H1 (cell line): ENCODE data around the gene UCKL1. TPM values are rescaled to one million over a fixed set of nuclear protein-coding genes. Genes with fewer than 3 reads are reported as not detected.
A peak's percentile ranks its signal among the peaks of the same experiment; 100 is the strongest.

Experiments used
- CTCF ChIA-PET: fragments of 300-600 bp; sonication (Branson Sonifier 250); formaldehyde crosslinking; loops from one replicate; lab custom pipeline; 2021; ENCODE audit not compliant: partially characterized antibody; lab: Charles Lee
- POLR2A ChIA-PET: fragments of 300-600 bp; sonication (Branson Sonifier 250); formaldehyde crosslinking; loops from one replicate; lab custom pipeline; 2021; ENCODE audit warnings: inconsistent platforms; ENCODE audit not compliant: partially characterized antibody; lab: Charles Lee
- DNase-seq, 2 experiments: peaks; one replicate each; pipeline versions ENCODE4 v3.0.0 to v3.0.0-alpha.2; 2010 to 2022; ENCODE audit warnings: low spot score in 2 of 2, low read depth in 1 of 2, mixed read lengths in 1 of 2
- FAIRE-seq: peaks from 2 replicates; lab custom pipeline; 2011; peaks lifted over from hg19 to GRCh38; lab: Jason Lieb, UNC
- H2AFZ ChIP-seq: 2 replicates; pipeline ENCODE4 v1.8.1; 2012; ENCODE audit warnings: low read length, inconsistent platforms
- H2AK5ac ChIP-seq: 2 replicates; pipeline ENCODE4 v1.6.1; 2013; ENCODE audit warnings: low read depth, low read length
- H2BK120ac ChIP-seq: replicated peaks from 2 replicates; pipeline ENCODE3; 2013; ENCODE audit warnings: low read depth, low read length, inconsistent platforms
- H2BK12ac ChIP-seq: 2 replicates; pipeline ENCODE4 v1.6.1; 2013; ENCODE audit warnings: low read depth, low read length
- H2BK15ac ChIP-seq: 2 replicates; pipeline ENCODE4 v1.6.1; 2013; ENCODE audit warnings: low read length
- H2BK20ac ChIP-seq: 2 replicates; pipeline ENCODE4 v1.6.1; 2013; ENCODE audit warnings: low read length
- H2BK5ac ChIP-seq: 2 replicates; pipeline ENCODE4 v1.6.1; 2013; ENCODE audit warnings: low read depth, low read length
- H3K14ac ChIP-seq: 2 replicates; pipeline ENCODE4 v1.6.1; 2013; ENCODE audit warnings: inconsistent platforms; ENCODE audit not compliant: insufficient read length
- H3K18ac ChIP-seq: 2 replicates; pipeline ENCODE4 v1.6.1; 2013; ENCODE audit warnings: low read length; ENCODE audit errors: extremely low read depth
- H3K23ac ChIP-seq: 2 replicates; pipeline ENCODE4 v1.6.1; 2013; ENCODE audit warnings: inconsistent platforms; ENCODE audit not compliant: insufficient read length
- H3K23me2 ChIP-seq: 2 replicates; pipeline ENCODE4 v1.6.1; 2013; ENCODE audit warnings: low read depth, low read length
- H3K27ac ChIP-seq: 2 replicates; pipeline ENCODE4 v1.6.1; 2011; ENCODE audit warnings: low read depth, low read length, inconsistent platforms
- H3K27me3 ChIP-seq, 4 experiments: replicated peaks in 1 of 4; 1 replicate in 1 of 4; 2 replicates in 3 of 4; pipeline versions ENCODE4 v1.6.1 to v1.8.1; 2011 to 2013; ENCODE audit warnings: low read length in 3 of 4, mild to moderate bottlenecking in 3 of 4, inconsistent platforms in 2 of 4, mixed read lengths in 2 of 4, moderate library complexity in 1 of 4; ENCODE audit not compliant: control insufficient read depth in 3 of 4, insufficient read depth in 3 of 4; ENCODE audit errors: extremely low read depth in 1 of 4
- H3K36me3 ChIP-seq, 4 experiments: 2 replicates each; pipeline versions ENCODE4 v1.6.1 to v1.8.1; 2011 to 2013; ENCODE audit warnings: mild to moderate bottlenecking in 4 of 4, low read length in 3 of 4, moderate library complexity in 2 of 4, control low read depth in 1 of 4, inconsistent platforms in 1 of 4; ENCODE audit not compliant: insufficient read depth in 4 of 4, control insufficient read depth in 2 of 4
- H3K4ac ChIP-seq: replicated peaks from 2 replicates; pipeline ENCODE3; 2013; ENCODE audit warnings: low read length, low read depth, mixed read lengths, inconsistent platforms; ENCODE audit not compliant: insufficient read length
- H3K4me1 ChIP-seq, 4 experiments: replicated peaks in 1 of 4; 1 replicate in 1 of 4; 2 replicates in 3 of 4; pipeline versions ENCODE4 v1.6.1 to v1.8.1; 2011 to 2013; ENCODE audit warnings: low read length in 3 of 4, inconsistent platforms in 2 of 4, mixed read lengths in 1 of 4; ENCODE audit not compliant: insufficient read depth in 4 of 4, control insufficient read depth in 3 of 4
- H3K4me2 ChIP-seq, 2 experiments: 2 replicates each; pipeline versions ENCODE4 v1.6.1 to v1.8.1; 2011 to 2013; ENCODE audit warnings: low read depth in 2 of 2, low read length in 2 of 2, control low read depth in 1 of 2, inconsistent platforms in 1 of 2, mild to moderate bottlenecking in 1 of 2; ENCODE audit not compliant: insufficient read depth in 1 of 2
- H3K4me3 ChIP-seq, 4 experiments: fragments of 200-600, 300-600 bp in 1 of 4; sonication (generic), shearing (Covaris generic), sonication (Bioruptor Twin) in 1 of 4; 2 replicates each; pipeline versions ENCODE4 v1.5.1 to v1.8.1; 2011 to 2016; ENCODE audit warnings: low read length in 4 of 4, low read depth in 3 of 4, control low read depth in 2 of 4, inconsistent platforms in 2 of 4, mild to moderate bottlenecking in 2 of 4, mixed read lengths in 1 of 4, moderate library complexity in 1 of 4; ENCODE audit not compliant: insufficient read depth in 2 of 4; ENCODE audit errors: extremely low read depth in 1 of 4
- H3K56ac ChIP-seq: replicated peaks from 2 replicates; pipeline ENCODE3; 2013; ENCODE audit warnings: low read depth, mild to moderate bottlenecking, mixed read lengths, low read length, inconsistent platforms; ENCODE audit not compliant: insufficient read length
- H3K79me1 ChIP-seq: 2 replicates; pipeline ENCODE4 v1.6.1; 2013; ENCODE audit warnings: low read depth, low read length, control low read depth
- H3K79me2 ChIP-seq, 2 experiments: 2 replicates each; pipeline versions ENCODE4 v1.6.1 to v1.8.1; 2012 to 2013; ENCODE audit warnings: low read length in 2 of 2, mild to moderate bottlenecking in 2 of 2, inconsistent platforms in 1 of 2; ENCODE audit not compliant: insufficient read depth in 2 of 2, control insufficient read depth in 1 of 2
- H3K9ac ChIP-seq, 4 experiments: replicated peaks in 1 of 4; 1 replicate in 1 of 4; 2 replicates in 3 of 4; pipeline versions ENCODE4 v1.6.1 to v1.8.1; 2011 to 2013; ENCODE audit warnings: low read depth in 3 of 4, low read length in 3 of 4, control low read depth in 2 of 4, mild to moderate bottlenecking in 2 of 4, moderate library complexity in 2 of 4, inconsistent platforms in 1 of 4; ENCODE audit errors: extremely low read depth in 1 of 4
- H3K9me3 ChIP-seq, 2 experiments: 2 replicates each; pipeline versions ENCODE4 v1.6.1 to v1.8.1; 2012 to 2013; ENCODE audit warnings: mild to moderate bottlenecking in 2 of 2, moderate library complexity in 2 of 2, control low read depth in 1 of 2, inconsistent platforms in 1 of 2, low read depth in 1 of 2, low read length in 1 of 2, mixed read lengths in 1 of 2; ENCODE audit not compliant: insufficient read depth in 2 of 2
- H4K20me1 ChIP-seq, 2 experiments: replicated peaks in 1 of 2; 2 replicates each; pipeline versions ENCODE3 to v1.8.1; 2011 to 2013; ENCODE audit warnings: inconsistent platforms in 2 of 2, low read length in 2 of 2, mild to moderate bottlenecking in 1 of 2; ENCODE audit not compliant: insufficient read depth in 2 of 2, control insufficient read depth in 1 of 2
- H4K5ac ChIP-seq: 2 replicates; pipeline ENCODE4 v1.6.1; 2013; ENCODE audit warnings: low read length, low read depth, mixed read lengths, inconsistent platforms; ENCODE audit not compliant: insufficient read length
- H4K8ac ChIP-seq: 2 replicates; pipeline ENCODE4 v1.8.0; 2013; ENCODE audit warnings: mild to moderate bottlenecking, moderate library complexity, low read length, inconsistent platforms; ENCODE audit not compliant: insufficient read depth; ENCODE audit errors: extremely low read depth
- H4K91ac ChIP-seq: replicated peaks from 2 replicates; pipeline ENCODE3; 2013; ENCODE audit warnings: low read length, mixed read lengths, inconsistent platforms; ENCODE audit not compliant: insufficient read length
- SIN3A ChIP-seq, 2 experiments: IDR thresholded peaks in 1 of 2; conservative IDR thresholded peaks in 1 of 2; 2 replicates each; pipeline ENCODE4 v1.6.1; 2011 to 2012; ENCODE audit warnings: low read length in 2 of 2, improper control_type of control experiment in 1 of 2, low read depth in 1 of 2, mild to moderate bottlenecking in 1 of 2
- SP2 ChIP-seq: IDR thresholded peaks from 2 replicates; pipeline ENCODE4 v1.6.1; 2012; ENCODE audit warnings: mild to moderate bottlenecking, low read length, inconsistent platforms
- WGBS, 2 experiments: shearing (Covaris generic) in 1 of 2; methylation state at CpG; one replicate each; pipeline versions ENCODE4 v1.1.6 to v1.1.7; 2013 to 2015; ENCODE audit warnings: low lambda C conversion rate in 2 of 2, mixed read lengths in 2 of 2, inconsistent platforms in 1 of 2, low coverage in 1 of 2, missing lambda C conversion rate in 1 of 2; ENCODE audit not compliant: insufficient replicate concordance in 2 of 2, insufficient coverage in 1 of 2, insufficient read length in 1 of 2; ENCODE audit errors: extremely low coverage in 1 of 2, missing lambda C conversion rate in 1 of 2; 5-methylcytosine and 5-hydroxymethylcytosine counted together
- polyA plus RNA-seq, 7 experiments: library from polyadenylated mRNA; depleted of rRNA in 3 of 7; stranded (reverse) in 5 of 7; unstranded in 2 of 7; fragments of >200 nt in 5 of 7; fragments of 200-250 nt in 2 of 7; gene quantifications; 1 replicate in 5 of 7; 2 replicates in 1 of 7; 4 replicates in 1 of 7; pipeline versions ENCODE4 v1.2.1 to v1.2.3, GENCODE V29; 2011 to 2013; ENCODE audit warnings: missing spikeins in 2 of 7, mixed read lengths in 2 of 7
- total RNA-seq: library from RNA; stranded (reverse); fragmentation: NEBNext Ultra II Directional; extraction: Animal tissue kit (Norgen Biotek cat#: 25700); gene quantifications from 2 replicates; pipeline ENCODE4 v1.2.1, GENCODE V29; 2021

UCKL1 gene
- total and polyA plus RNA-seq, 2 of the 8 experiments (the other 6 are each of a cell fraction or from before 2014, with no cell fraction given): 36.5 to 91.2 TPM

GRCh38 chr20:63956664-63957003 is 418 bp upstream of the UCKL1 start:
- Histone ChIP-seq H3K79me2 (peaks cover 17 to 39% of the 10 kb centered on the region in 2 experiments; a peak in 3 of 4 replicates), H3K4me3 (peak overlapping the region; percentile 66 to 76 (median 72)), H3K56ac (no peak overlapping the region), H3K4me2 (peak overlapping the region; percentile 61 to 88), H3K14ac (no peak overlapping the region), H3K23me2 (peaks cover 8% of the 10 kb centered on the region; the same call in 1 of the 2 replicates), H2BK12ac (no peak overlapping the region), H2BK120ac (no peak overlapping the region), H3K18ac (no peak overlapping the region), H4K5ac (peak overlapping the region; percentile 29), H4K8ac (no peak overlapping the region), H3K27ac (peak overlapping the region; percentile 49; the same call in 1 of the 2 replicates), H3K4me1 (peaks cover 0 to 19% (median 12%) of the 10 kb centered on the region in 4 experiments; a peak in 6 of 7 replicates), H3K9me3 (no peaks in the 10 kb centered on the region), H2BK20ac (no peak overlapping the region), H3K27me3 (no peaks in the 10 kb centered on the region), H3K4ac (no peak overlapping the region), H2AK5ac (no peak overlapping the region), H4K20me1 (peaks cover 10 to 22% of the 10 kb centered on the region in 2 experiments), H4K91ac (no peak overlapping the region), H3K23ac (no peak overlapping the region), H3K79me1 (peaks cover 21% of the 10 kb centered on the region), H2BK15ac (no peak overlapping the region), H3K9ac (peak overlapping the region in 2 of 4 experiments; percentile 46 to 51; a peak in 3 of 7 replicates), H3K36me3 (peaks cover under 1 to 12% (median 7%) of the 10 kb centered on the region in 4 experiments; a peak in 5 of 8 replicates), H2BK5ac (0 out of 2 replicates have a peak overlapping the region, but pooled peaks have one; percentile 58), H2AFZ (no peak overlapping the region)
- POLR2A ChIA-PET: interaction anchor here (0.6 to 4.0 kb wide), 14 partner anchors 11 to 436 kb away, joined by 3 to 68 read pairs (median 3); partner anchors contain the start of genes PRPF6 and TPD52L2
- no peak for FAIRE-seq
- WGBS, 2 experiments: 1% methylated on average over 15 of the region's 15 CpGs; no CpG with 5 or more reads in 1 of the 2 experiments
- no peak for DNase-seq
- TF ChIP-seq SIN3A (conservative IDR thresholded peaks at IDR 0.05 in 1 of 2, IDR thresholded peaks at IDR 0.05 in 1 of 2; ENCODE audit: low read depth in 1 of 2, low read length in 2 of 2) (0 out of 4 replicates have a peak, but pooled peaks of 1 of the 2 experiments have one; percentile 15), SP2 (no peak)
- CTCF ChIA-PET: interaction anchor here (0.7 to 2.0 kb wide), 4 partner anchors 18 to 84 kb away, joined by 3 to 12 read pairs (median 3); no protein-coding TSS in a partner anchor
